Measurements from ENCODE around the gene NHS.

DNA sequence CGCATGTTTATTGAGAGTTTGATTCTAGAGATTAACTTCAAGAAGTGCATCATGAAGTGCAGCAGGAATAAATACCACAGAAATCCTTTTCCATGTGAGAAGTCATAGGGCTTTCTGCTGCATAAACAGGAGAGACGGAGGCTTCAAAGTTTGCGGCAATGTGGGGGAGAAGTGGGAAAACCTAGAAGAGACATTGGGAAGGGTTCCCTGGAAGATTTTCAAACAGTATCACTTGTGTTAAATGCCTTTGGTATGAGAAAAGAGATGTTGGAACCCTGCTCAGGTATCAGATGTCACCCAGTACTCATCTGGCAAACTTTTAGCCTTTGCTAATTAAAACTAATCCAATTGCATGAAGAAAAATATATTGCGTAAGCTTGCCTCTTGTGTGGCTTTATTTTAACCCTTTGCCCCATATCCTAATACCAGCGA, 15.4 kb downstream of the NHS start:
- TF ChIP-seq, protein P1, sequence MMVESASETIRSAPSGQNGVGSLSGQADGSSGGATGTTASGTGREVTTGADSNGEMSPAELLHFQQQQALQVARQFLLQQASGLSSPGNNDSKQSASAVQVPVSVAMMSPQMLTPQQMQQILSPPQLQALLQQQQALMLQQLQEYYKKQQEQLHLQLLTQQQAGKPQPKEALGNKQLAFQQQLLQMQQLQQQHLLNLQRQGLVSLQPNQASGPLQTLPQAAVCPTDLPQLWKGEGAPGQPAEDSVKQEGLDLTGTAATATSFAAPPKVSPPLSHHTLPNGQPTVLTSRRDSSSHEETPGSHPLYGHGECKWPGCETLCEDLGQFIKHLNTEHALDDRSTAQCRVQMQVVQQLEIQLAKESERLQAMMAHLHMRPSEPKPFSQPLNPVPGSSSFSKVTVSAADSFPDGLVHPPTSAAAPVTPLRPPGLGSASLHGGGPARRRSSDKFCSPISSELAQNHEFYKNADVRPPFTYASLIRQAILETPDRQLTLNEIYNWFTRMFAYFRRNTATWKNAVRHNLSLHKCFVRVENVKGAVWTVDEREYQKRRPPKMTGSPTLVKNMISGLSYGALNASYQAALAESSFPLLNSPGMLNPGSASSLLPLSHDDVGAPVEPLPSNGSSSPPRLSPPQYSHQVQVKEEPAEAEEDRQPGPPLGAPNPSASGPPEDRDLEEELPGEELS (CRISPR knock-in tag; IDR thresholded peaks at IDR 0.05), result no peak
- TF ChIP-seq PATZ1 (CRISPR knock-in tag; IDR thresholded peaks at IDR 0.05) (no peak), CTCF (CRISPR knock-in tag; IDR thresholded peaks at IDR 0.05) (no peak), ZNF768 (CRISPR knock-in tag; IDR thresholded peaks at IDR 0.05) (no peak), REPIN1 (CRISPR knock-in tag; IDR thresholded peaks at IDR 0.05; ENCODE audit: borderline replicate concordance, low read depth) (no peak), ZKSCAN5 (CRISPR knock-in tag; IDR thresholded peaks at IDR 0.05) (no peak), POLR2AphosphoS5 (IDR thresholded peaks at IDR 0.05; ENCODE audit: low read depth, low read length) (no peak), CEBPB (IDR thresholded peaks at IDR 0.05; ENCODE audit: borderline replicate concordance, low read depth, low read length) (peak; percentile 17; the same call in 1 of the 2 replicates), JUN (CRISPR knock-in tag; IDR thresholded peaks at IDR 0.05) (no peak)
- TF ChIP-seq, protein P2, sequence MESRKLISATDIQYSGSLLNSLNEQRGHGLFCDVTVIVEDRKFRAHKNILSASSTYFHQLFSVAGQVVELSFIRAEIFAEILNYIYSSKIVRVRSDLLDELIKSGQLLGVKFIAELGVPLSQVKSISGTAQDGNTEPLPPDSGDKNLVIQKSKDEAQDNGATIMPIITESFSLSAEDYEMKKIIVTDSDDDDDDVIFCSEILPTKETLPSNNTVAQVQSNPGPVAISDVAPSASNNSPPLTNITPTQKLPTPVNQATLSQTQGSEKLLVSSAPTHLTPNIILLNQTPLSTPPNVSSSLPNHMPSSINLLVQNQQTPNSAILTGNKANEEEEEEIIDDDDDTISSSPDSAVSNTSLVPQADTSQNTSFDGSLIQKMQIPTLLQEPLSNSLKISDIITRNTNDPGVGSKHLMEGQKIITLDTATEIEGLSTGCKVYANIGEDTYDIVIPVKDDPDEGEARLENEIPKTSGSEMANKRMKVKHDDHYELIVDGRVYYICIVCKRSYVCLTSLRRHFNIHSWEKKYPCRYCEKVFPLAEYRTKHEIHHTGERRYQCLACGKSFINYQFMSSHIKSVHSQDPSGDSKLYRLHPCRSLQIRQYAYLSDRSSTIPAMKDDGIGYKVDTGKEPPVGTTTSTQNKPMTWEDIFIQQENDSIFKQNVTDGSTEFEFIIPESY (CRISPR knock-in tag; IDR thresholded peaks at IDR 0.05), result no peak
- TF ChIP-seq, protein P3, sequence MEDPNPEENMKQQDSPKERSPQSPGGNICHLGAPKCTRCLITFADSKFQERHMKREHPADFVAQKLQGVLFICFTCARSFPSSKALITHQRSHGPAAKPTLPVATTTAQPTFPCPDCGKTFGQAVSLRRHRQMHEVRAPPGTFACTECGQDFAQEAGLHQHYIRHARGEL (CRISPR knock-in tag; IDR thresholded peaks at IDR 0.05), result no peak
